C4-2B (cell line): ENCODE data around the gene ATP1A2.

Experiments used
- ZFX ChIP-seq: fragments of 450-650 bp; IDR thresholded peaks from 2 replicates; pipeline ENCODE4 v1.6.1; 2017
- TF ChIP-seq, protein P1 (sequence below): fragments of 450-650 bp; conservative IDR thresholded peaks from 2 replicates; pipeline ENCODE4 v1.5.1; 2017; ENCODE audit warnings: mild to moderate bottlenecking

DNA sequence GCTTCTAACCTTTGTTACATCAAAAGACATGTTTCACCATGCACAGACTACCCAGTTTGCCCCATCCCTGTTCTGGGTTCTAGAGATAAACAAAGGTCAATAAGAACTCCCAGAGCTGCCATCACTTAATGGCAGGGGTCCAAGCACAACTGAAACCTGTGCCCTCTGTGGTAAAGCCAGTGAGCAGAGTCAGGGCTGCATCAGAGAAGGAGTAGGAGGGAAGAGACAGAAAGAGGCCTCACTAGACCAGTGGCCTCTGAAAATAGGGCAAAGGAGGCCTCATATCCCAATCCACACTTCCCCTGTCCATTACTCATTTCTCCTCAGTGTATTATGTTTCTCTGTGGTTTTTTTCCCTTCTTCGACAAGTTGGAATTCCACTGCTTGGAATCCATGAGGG is 10.2 kb downstream of the ATP1A2 start:
- TF ChIP-seq, protein P1, sequence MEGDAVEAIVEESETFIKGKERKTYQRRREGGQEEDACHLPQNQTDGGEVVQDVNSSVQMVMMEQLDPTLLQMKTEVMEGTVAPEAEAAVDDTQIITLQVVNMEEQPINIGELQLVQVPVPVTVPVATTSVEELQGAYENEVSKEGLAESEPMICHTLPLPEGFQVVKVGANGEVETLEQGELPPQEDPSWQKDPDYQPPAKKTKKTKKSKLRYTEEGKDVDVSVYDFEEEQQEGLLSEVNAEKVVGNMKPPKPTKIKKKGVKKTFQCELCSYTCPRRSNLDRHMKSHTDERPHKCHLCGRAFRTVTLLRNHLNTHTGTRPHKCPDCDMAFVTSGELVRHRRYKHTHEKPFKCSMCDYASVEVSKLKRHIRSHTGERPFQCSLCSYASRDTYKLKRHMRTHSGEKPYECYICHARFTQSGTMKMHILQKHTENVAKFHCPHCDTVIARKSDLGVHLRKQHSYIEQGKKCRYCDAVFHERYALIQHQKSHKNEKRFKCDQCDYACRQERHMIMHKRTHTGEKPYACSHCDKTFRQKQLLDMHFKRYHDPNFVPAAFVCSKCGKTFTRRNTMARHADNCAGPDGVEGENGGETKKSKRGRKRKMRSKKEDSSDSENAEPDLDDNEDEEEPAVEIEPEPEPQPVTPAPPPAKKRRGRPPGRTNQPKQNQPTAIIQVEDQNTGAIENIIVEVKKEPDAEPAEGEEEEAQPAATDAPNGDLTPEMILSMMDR, result no peak
- TF ChIP-seq ZFX, result no peak
